Liver (tissue), 9 donors: ENCODE results near the gene SPDYC. TPM values are rescaled to one million over a fixed set of nuclear protein-coding genes. Genes with fewer than 3 reads are reported as not detected.

Source experiments
- DNase-seq: peaks from one replicate; pipeline ENCODE4 v3.0.0-alpha.2; 2017; ENCODE audit warnings: low spot score
- H3K27ac ChIP-seq, 2 donors: one replicate each; pipeline ENCODE4 v1.7.0; 2013; ENCODE audit warnings: inconsistent platforms in 2 of 2, low read length in 2 of 2, control low read depth in 1 of 2, low read depth in 1 of 2, mild to moderate bottlenecking in 1 of 2
- H3K27me3 ChIP-seq, 4 donors: one replicate each; pipeline versions ENCODE4 v1.6.1 to v1.7.0; 2013; ENCODE audit warnings: low read length in 3 of 4, inconsistent platforms in 1 of 4, mild to moderate bottlenecking in 1 of 4, moderate library complexity in 1 of 4; ENCODE audit not compliant: control insufficient read depth in 4 of 4, insufficient read depth in 4 of 4
- H3K36me3 ChIP-seq, 4 donors: one replicate each; pipeline versions ENCODE4 v1.6.1 to v1.7.0; 2013; ENCODE audit warnings: low read length in 3 of 4, mild to moderate bottlenecking in 3 of 4, low read depth in 1 of 4, moderate library complexity in 1 of 4; ENCODE audit not compliant: control insufficient read depth in 4 of 4, insufficient read depth in 3 of 4
- H3K4me1 ChIP-seq, 4 donors: one replicate each; pipeline versions ENCODE4 v1.6.1 to v1.7.0; 2013; ENCODE audit warnings: low read length in 3 of 4, mild to moderate bottlenecking in 3 of 4, moderate library complexity in 1 of 4; ENCODE audit not compliant: control insufficient read depth in 4 of 4, insufficient read depth in 4 of 4
- H3K4me3 ChIP-seq, 3 donors: one replicate each; pipeline versions ENCODE4 v1.6.1 to v1.7.0; 2013; ENCODE audit warnings: low read length in 3 of 3, control low read depth in 1 of 3, low read depth in 1 of 3, mild to moderate bottlenecking in 1 of 3
- H3K9ac ChIP-seq, 2 donors: one replicate each; pipeline ENCODE4 v1.7.0; 2013; ENCODE audit warnings: low read length in 2 of 2, mild to moderate bottlenecking in 2 of 2, moderate library complexity in 2 of 2, control low read depth in 1 of 2, low read depth in 1 of 2
- H3K9me3 ChIP-seq, 4 donors: one replicate each; pipeline versions ENCODE4 v1.6.1 to v1.7.0; 2013; ENCODE audit warnings: low read length in 3 of 4; ENCODE audit not compliant: control insufficient read depth in 4 of 4
- ATF3 ChIP-seq: IDR thresholded peaks from 2 replicates; pipeline ENCODE4 v1.6.1; 2016; ENCODE audit warnings: antibody characterized with exemption
- EGR1 ChIP-seq, 2 donors: IDR thresholded peaks; 2 replicates each; pipeline ENCODE4 v1.6.1; 2016 to 2018; ENCODE audit warnings: antibody characterized with exemption in 2 of 2, low read depth in 2 of 2
- FOXA1 ChIP-seq: IDR thresholded peaks from 2 replicates; pipeline ENCODE4 v1.6.1; 2016; ENCODE audit warnings: antibody characterized with exemption
- FOXA2 ChIP-seq: IDR thresholded peaks from 2 replicates; pipeline ENCODE4 v1.6.1; 2016; ENCODE audit warnings: antibody characterized with exemption
- GABPA ChIP-seq, 2 donors: IDR thresholded peaks in 1 of 2; conservative IDR thresholded peaks in 1 of 2; 2 replicates each; pipeline ENCODE4 v1.6.1; 2016; ENCODE audit warnings: antibody characterized with exemption in 2 of 2, mild to moderate bottlenecking in 1 of 2, moderate library complexity in 1 of 2
- HNF4A ChIP-seq, 2 donors: conservative IDR thresholded peaks; 2 replicates each; pipeline ENCODE4 v1.6.1; 2016; ENCODE audit warnings: antibody characterized with exemption in 2 of 2, mild to moderate bottlenecking in 2 of 2
- HNF4G ChIP-seq: IDR thresholded peaks from 2 replicates; pipeline ENCODE4 v1.6.1; 2016; ENCODE audit warnings: antibody characterized with exemption
- JUND ChIP-seq, 2 donors: IDR thresholded peaks; 2 replicates each; pipeline ENCODE4 v1.6.1; 2016; ENCODE audit warnings: antibody characterized with exemption in 2 of 2
- MAX ChIP-seq: IDR thresholded peaks from 2 replicates; pipeline ENCODE4 v1.6.1; 2016; ENCODE audit warnings: antibody characterized with exemption
- NR2F2 ChIP-seq: IDR thresholded peaks from 2 replicates; pipeline ENCODE4 v1.6.1; 2016; ENCODE audit warnings: antibody characterized with exemption
- RAD21 ChIP-seq, 2 donors: IDR thresholded peaks; 2 replicates each; pipeline ENCODE4 v1.6.1; 2016; ENCODE audit warnings: antibody characterized with exemption in 2 of 2, mild to moderate bottlenecking in 2 of 2
- REST ChIP-seq: IDR thresholded peaks from 2 replicates; pipeline ENCODE4 v1.6.1; 2016; ENCODE audit warnings: antibody characterized with exemption, mild to moderate bottlenecking
- SP1 ChIP-seq: IDR thresholded peaks from 2 replicates; pipeline ENCODE4 v1.6.1; 2018; ENCODE audit warnings: antibody characterized with exemption, mild to moderate bottlenecking
- TAF1 ChIP-seq: conservative IDR thresholded peaks from 2 replicates; pipeline ENCODE4 v1.6.1; 2016; ENCODE audit warnings: antibody characterized with exemption, mild to moderate bottlenecking
- YY1 ChIP-seq: IDR thresholded peaks from 2 replicates; pipeline ENCODE4 v1.6.1; 2016; ENCODE audit warnings: antibody characterized with exemption, mild to moderate bottlenecking
- ZBTB33 ChIP-seq: IDR thresholded peaks from 2 replicates; pipeline ENCODE4 v1.6.1; 2016; ENCODE audit warnings: antibody characterized with exemption
- WGBS: extraction: QIAGEN DNeasy Blood & Tissue Kit; methylation state at CpG from one replicate; pipeline ENCODE4 v1.1.7; 2013; 5-methylcytosine and 5-hydroxymethylcytosine counted together
- polyA plus RNA-seq, 2 donors: library from polyadenylated mRNA; stranded (reverse) in 1 of 2; unstranded in 1 of 2; fragments of 200-250 nt in 1 of 2; fragments of >200 nt in 1 of 2; fragmentation: Nextera tagmentation in 1 of 2; extraction: Ambion mirVana in 1 of 2; gene quantifications; one replicate each; pipeline versions ENCODE4 v1.2.1 to v1.2.3, GENCODE V29; 2013 to 2015
- total RNA-seq, 2 donors: library from RNA; depleted of rRNA; stranded (reverse); fragments of >200 nt; gene quantifications; one replicate each; pipeline ENCODE4 v1.2.3, GENCODE V29; 2014
- donor health status: healthy.
- donor health status: healthy.
- donor health status: healthy.
- donor health status: healthy.
- donor health status: healthy.

SPDYC gene
- total and polyA plus RNA-seq, 4 donors, result 0.08 to 1.1 (median 0.52) TPM; not detected in 1

GRCh38 chr11:65188486-65188885 is 18.5 kb downstream of the SPDYC start:
- no peak overlapping the region for H3K27ac ChIP-seq

GRCh38 chr11:65189191-65189590 is 19.2 kb downstream of the SPDYC start:
- Histone ChIP-seq H3K27ac (no peak overlapping the region), H3K36me3 (peaks cover 16 to 49% (median 32%) of the 10 kb centered on the region in 4 donors), H3K9ac (no peak overlapping the region), H3K9me3 (no peaks in the 10 kb centered on the region), H3K27me3 (no peaks in the 10 kb centered on the region), H3K4me1 (no peaks in the 10 kb centered on the region), H3K4me3 (no peak overlapping the region)
- 90% methylated on average over 10 of the region's 10 CpGs for WGBS
- no peak for DNase-seq
- no peak for TF ChIP-seq GABPA (IDR thresholded peaks at IDR 0.05 in 1 of 2, conservative IDR thresholded peaks at IDR 0.05 in 1 of 2)
- TF ChIP-seq EGR1 (IDR thresholded peaks at IDR 0.05; ENCODE audit: low read depth in 2 of 2), result no peak
- no peak for TF ChIP-seq RAD21 (IDR thresholded peaks at IDR 0.05)
- no peak for TF ChIP-seq HNF4A (conservative IDR thresholded peaks at IDR 0.05)
- no peak for TF ChIP-seq JUND (IDR thresholded peaks at IDR 0.05)
- TF ChIP-seq MAX, result no peak
- TF ChIP-seq FOXA1, result no peak
- TF ChIP-seq YY1, result no peak
- TF ChIP-seq ZBTB33, result no peak

More at GRCh38 chr11:65188486-65188885, 18.5 kb downstream of the SPDYC start:
- peaks cover 16 to 49% (median 32%) of the 10 kb centered on the region in 4 donors for H3K36me3 ChIP-seq
- no peak for DNase-seq
- no peaks in the 10 kb centered on the region for H3K9me3 ChIP-seq
- H3K4me3 ChIP-seq, result no peak overlapping the region
- H3K4me1 ChIP-seq, result peaks cover 0 to under 1% (median 0%) of the 10 kb centered on the region in 4 donors
- no peaks in the 10 kb centered on the region for H3K27me3 ChIP-seq
- no peak overlapping the region for H3K9ac ChIP-seq
- TF ChIP-seq NR2F2 (no peak), TAF1 (no peak), EGR1 (IDR thresholded peaks at IDR 0.05; ENCODE audit: low read depth in 2 of 2) (no peak), HNF4A (conservative IDR thresholded peaks at IDR 0.05) (no peak), ATF3 (no peak), REST (no peak), SP1 (no peak), HNF4G (no peak), FOXA2 (no peak), GABPA (IDR thresholded peaks at IDR 0.05 in 1 of 2, conservative IDR thresholded peaks at IDR 0.05 in 1 of 2) (no peak), MAX (no peak), JUND (IDR thresholded peaks at IDR 0.05) (no peak), RAD21 (IDR thresholded peaks at IDR 0.05) (no peak), YY1 (no peak), ZBTB33 (no peak), FOXA1 (no peak)
- WGBS, result 98% methylated on average over 18 of the region's 18 CpGs
